GM20000 (cell line): ENCODE measurements around the gene ATP2A3.

ENCODE experiments used
- DNase-seq: peaks from one replicate; pipeline ENCODE4 v3.0.0; 2012; ENCODE audit warnings: low spot score
- TF ChIP-seq, protein P1 (sequence below): IDR thresholded peaks from 2 replicates; pipeline ENCODE4 v1.5.1; 2012; ENCODE audit warnings: mild to moderate bottlenecking, control low read depth; ENCODE audit errors: extremely low read depth, missing control alignments

Gene ATP2A3

GRCh38 chr17:3921006-3921405 is 43.2 kb downstream of the ATP2A3 start:
- TF ChIP-seq, protein P1, sequence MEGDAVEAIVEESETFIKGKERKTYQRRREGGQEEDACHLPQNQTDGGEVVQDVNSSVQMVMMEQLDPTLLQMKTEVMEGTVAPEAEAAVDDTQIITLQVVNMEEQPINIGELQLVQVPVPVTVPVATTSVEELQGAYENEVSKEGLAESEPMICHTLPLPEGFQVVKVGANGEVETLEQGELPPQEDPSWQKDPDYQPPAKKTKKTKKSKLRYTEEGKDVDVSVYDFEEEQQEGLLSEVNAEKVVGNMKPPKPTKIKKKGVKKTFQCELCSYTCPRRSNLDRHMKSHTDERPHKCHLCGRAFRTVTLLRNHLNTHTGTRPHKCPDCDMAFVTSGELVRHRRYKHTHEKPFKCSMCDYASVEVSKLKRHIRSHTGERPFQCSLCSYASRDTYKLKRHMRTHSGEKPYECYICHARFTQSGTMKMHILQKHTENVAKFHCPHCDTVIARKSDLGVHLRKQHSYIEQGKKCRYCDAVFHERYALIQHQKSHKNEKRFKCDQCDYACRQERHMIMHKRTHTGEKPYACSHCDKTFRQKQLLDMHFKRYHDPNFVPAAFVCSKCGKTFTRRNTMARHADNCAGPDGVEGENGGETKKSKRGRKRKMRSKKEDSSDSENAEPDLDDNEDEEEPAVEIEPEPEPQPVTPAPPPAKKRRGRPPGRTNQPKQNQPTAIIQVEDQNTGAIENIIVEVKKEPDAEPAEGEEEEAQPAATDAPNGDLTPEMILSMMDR: no peak
- DNase-seq: no peak

GRCh38 chr17:3919123-3919624 is 45.1 kb downstream of the ATP2A3 start:
- DNase-seq: no peak
- TF ChIP-seq, protein P1: no peak

DNA sequence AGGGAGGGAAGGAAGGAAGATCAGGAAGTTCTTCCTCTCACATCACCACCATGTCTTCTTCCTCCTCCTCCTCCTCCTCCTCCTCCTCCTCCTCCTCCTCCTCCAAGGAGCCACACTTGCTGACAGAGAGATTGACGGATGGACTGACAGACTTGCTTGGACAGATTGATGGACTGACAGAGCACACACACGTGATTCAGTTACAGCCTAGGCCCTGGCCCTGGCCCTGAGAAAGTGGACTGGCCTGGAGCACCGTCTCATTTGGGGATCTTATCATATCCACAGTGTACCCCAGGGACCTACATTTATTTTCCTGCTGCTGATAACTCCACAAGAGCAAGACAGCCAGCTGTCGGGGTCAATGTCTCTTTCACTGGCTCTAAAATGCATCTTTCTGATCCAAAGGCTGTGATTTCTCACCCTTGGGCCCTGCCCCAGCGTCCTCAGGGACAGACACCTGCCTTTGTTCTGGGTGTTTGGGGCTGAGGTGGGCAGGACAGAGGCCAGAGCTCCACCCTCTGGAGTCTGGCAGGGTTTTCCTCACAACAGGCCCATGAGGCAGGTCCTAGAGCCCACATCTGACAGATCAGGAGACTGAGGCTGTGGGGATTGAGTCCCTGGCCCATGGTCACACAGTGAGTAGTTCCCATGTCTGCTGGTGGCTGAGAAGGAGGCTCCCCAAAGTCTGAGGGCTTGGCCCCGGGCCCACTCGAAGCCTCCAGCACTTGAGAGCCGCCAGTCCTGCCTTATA is 45.7 kb downstream of the ATP2A3 start:
- TF ChIP-seq, protein P1: no peak
- DNase-seq: peak; percentile 41

GRCh38 chr17:3917391-3917931 is 46.8 kb downstream of the ATP2A3 start:
- DNase-seq: no peak
- TF ChIP-seq, protein P1: no peak

- TF ChIP-seq, protein P1: no peak
- DNase-seq: peak; percentile 32
Observed at GRCh38 chr17:3916825-3917224, 47.4 kb downstream of the ATP2A3 start.

GRCh38 chr17:3915995-3916696 is 48.1 kb downstream of the ATP2A3 start, which contains the start of gene P2RX1:
TSS of gene P2RX1 (minus strand) at chr17:3916465. CDS start at chr17:3916225, 240 bp downstream.
- peak; percentile 36 for DNase-seq

More at GRCh38 chr17:3915995-3916696, 48.1 kb downstream of the ATP2A3 start, which contains the start of gene P2RX1:
- TF ChIP-seq, protein P1: no peak
